ENCODE results near the gene ASF1B. TPM values are rescaled to one million over a fixed set of nuclear protein-coding genes. Genes with fewer than 3 reads are reported as not detected.

Gene ASF1B
- total RNA-seq, 4 donors from 2014 or later = 1.9 to 4.5 (median 4.4) TPM; not detected in 1

DNA sequence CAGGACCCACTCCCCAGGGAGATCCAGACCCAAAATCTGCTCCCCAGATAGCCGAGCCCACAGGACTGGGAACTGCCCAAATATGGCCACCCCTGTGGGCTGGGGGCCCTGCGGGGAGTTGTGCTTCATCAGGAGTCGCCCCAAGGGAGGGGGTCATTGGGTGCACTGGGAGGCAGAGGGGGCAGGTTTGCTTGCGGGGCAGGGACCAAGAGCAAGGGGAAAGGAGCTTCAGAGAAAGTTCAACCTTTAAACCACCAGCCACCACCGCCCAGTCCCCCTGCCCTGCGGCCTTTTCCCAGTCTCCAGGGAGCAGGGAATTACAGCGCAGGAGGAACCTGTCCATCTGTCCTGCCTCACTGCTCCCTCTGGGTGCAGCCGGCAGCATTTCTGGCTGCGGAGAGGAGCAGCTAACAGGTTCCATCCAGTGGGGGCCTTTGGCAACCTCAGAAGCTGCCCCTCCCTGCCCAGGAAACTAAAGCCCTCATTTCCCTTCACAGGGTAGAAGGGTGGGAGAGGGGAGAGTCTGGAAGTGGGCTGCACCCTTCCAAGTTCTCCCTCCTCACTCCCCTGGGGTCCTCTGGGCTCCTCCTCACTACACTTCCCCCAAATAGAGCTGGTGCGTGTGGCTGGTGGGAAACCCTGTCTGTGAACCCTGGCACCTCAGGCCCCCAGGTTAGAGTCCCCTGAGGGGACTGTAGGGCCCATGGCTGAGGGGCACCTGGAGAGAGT lies 13.8 kb upstream of the ASF1B start:
- H3K9me3 ChIP-seq = no peaks in the 10 kb centered on the region
- no peak for DNase-seq
- in situ Hi-C loops (cut with MboI; ENCODE audit: low pct_ligation_motif_present in 1 of 4, low pct_unique_long_range_greater_than_20kb in 1 of 4, low sequenced_read_pairs in 3 of 4) (no loop called here), intact Hi-C loops (cut with DNase I; ENCODE audit: low total_unique reads) (no loop called here)
- H3K4me3 ChIP-seq = peak overlapping the region in 1 of 4 donors; percentile 27
- peaks cover 19 to 31% (median 26%) of the 10 kb centered on the region in 4 donors for H3K4me1 ChIP-seq
- H3K36me3 ChIP-seq = peaks cover 0 to under 1% (median 0%) of the 10 kb centered on the region in 4 donors
- no peaks in the 10 kb centered on the region for H3K27me3 ChIP-seq
- H3K27ac ChIP-seq = peak overlapping the region; percentile 68 to 84 (median 77)
- no peak for TF ChIP-seq POLR2AphosphoS5 (IDR thresholded peaks at IDR 0.05)
- no peak for TF ChIP-seq POLR2A (IDR thresholded peaks at IDR 0.05)
- TF ChIP-seq, protein P1, sequence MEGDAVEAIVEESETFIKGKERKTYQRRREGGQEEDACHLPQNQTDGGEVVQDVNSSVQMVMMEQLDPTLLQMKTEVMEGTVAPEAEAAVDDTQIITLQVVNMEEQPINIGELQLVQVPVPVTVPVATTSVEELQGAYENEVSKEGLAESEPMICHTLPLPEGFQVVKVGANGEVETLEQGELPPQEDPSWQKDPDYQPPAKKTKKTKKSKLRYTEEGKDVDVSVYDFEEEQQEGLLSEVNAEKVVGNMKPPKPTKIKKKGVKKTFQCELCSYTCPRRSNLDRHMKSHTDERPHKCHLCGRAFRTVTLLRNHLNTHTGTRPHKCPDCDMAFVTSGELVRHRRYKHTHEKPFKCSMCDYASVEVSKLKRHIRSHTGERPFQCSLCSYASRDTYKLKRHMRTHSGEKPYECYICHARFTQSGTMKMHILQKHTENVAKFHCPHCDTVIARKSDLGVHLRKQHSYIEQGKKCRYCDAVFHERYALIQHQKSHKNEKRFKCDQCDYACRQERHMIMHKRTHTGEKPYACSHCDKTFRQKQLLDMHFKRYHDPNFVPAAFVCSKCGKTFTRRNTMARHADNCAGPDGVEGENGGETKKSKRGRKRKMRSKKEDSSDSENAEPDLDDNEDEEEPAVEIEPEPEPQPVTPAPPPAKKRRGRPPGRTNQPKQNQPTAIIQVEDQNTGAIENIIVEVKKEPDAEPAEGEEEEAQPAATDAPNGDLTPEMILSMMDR (IDR thresholded peaks at IDR 0.05) = no peak
- no peak for TF ChIP-seq EP300 (IDR thresholded peaks at IDR 0.05; ENCODE audit: low read depth)
- WGBS, 2 donors (ENCODE audit: low coverage in 1 of 2) = 17 to 70% methylated on average over 1 to 10 of the region's 10 CpGs

DNA sequence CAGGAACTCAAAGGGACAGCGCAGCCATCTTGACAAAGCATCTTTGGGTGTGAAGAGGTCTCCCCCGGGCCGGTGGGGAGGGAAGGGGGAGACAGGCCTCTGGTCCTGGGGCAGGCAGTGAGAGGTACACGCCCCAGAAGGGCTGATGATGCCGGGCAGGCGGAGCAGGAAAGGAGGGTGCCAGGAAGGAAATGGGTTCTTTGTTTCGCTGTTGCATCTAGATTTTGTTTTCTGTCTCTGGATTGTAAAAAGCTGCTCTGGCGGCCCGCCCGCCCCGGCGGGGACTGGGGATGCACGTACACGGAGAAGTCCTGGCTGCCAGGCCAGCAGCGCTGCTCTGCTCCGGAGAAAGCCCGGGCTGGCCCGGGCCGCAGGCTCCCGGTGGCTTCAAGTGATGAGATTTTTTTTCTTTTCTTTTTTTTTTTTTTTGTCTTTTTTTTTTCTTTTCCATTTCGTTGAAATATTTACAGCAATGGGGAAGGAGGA lies 13.2 kb upstream of the ASF1B start:
- WGBS, 2 donors (ENCODE audit: low coverage in 1 of 2) = 0 to 2% methylated on average over 4 to 21 of the region's 21 CpGs
- DNase-seq = peak; percentile 70
- H3K4me3 ChIP-seq = peak overlapping the region in 1 of 4 donors; percentile 27
- peaks cover 19 to 31% (median 26%) of the 10 kb centered on the region in 4 donors for H3K4me1 ChIP-seq
- in situ Hi-C loops (cut with MboI; ENCODE audit: low pct_ligation_motif_present in 1 of 4, low pct_unique_long_range_greater_than_20kb in 1 of 4, low sequenced_read_pairs in 3 of 4) (no loop called here), intact Hi-C loops (cut with DNase I; ENCODE audit: low total_unique reads) (loop anchor here (5.0 to 10.0 kb wide), 3 partner anchors 198 to 325 kb away; partner anchors contain the start of genes DDX39A and PTGER1)
- no peaks in the 10 kb centered on the region for H3K27me3 ChIP-seq
- no peak for TF ChIP-seq EP300 (IDR thresholded peaks at IDR 0.05; ENCODE audit: low read depth)
- no peak for TF ChIP-seq POLR2A (IDR thresholded peaks at IDR 0.05)
- TF ChIP-seq, protein P1 (IDR thresholded peaks at IDR 0.05) = no peak
- no peak for TF ChIP-seq POLR2AphosphoS5 (IDR thresholded peaks at IDR 0.05)
- H3K9me3 ChIP-seq = no peaks in the 10 kb centered on the region
- H3K27ac ChIP-seq = peak overlapping the region; percentile 68 to 84 (median 77)
- H3K36me3 ChIP-seq = no peaks in the 10 kb centered on the region

DNA sequence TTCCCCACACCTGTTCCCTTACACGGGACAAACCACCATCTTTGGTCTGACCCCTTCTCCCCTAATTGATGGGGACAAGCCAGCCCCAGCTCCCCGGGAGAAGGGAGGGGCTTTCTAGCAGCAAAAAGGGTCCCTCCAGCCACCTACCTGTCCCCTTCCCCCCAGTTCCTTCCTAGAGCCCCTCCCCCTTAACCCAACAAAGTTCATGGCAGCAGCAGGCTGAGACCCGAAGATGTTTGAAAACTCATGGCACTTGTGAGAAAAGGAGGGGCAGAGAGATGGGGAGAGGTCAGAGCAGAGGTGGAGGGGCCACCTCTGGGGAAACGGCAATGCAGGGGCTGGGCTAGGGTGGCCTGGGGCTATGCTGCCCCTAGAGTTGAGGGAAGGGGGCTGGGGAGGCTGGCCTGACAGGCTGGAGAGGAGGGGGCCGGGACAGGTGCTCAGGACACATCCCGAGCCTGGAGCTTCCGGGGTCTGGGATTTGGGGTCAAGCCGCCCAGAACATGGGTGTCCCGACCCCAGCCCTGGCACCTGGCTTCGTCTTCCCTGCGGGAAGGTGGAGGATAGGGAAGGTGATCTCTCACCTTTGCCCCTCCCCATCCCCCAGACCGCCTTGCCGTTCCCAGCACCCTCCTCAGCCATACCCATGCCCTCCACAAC lies 12.5 kb upstream of the ASF1B start:
- peaks cover 19 to 31% (median 26%) of the 10 kb centered on the region in 4 donors for H3K4me1 ChIP-seq
- TF ChIP-seq EP300 (IDR thresholded peaks at IDR 0.05; ENCODE audit: low read depth) (no peak), POLR2AphosphoS5 (IDR thresholded peaks at IDR 0.05) (no peak), POLR2A (IDR thresholded peaks at IDR 0.05) (no peak)
- TF ChIP-seq, protein P1 (IDR thresholded peaks at IDR 0.05) = no peak
- H3K9me3 ChIP-seq = no peaks in the 10 kb centered on the region
- intact Hi-C loops (cut with DNase I; ENCODE audit: low total_unique reads) = loop anchor here (5.0 to 10.0 kb wide), 3 partner anchors 198 to 326 kb away; partner anchors contain the start of genes DDX39A and PTGER1
- in situ Hi-C loops (cut with MboI; ENCODE audit: low pct_ligation_motif_present in 1 of 4, low pct_unique_long_range_greater_than_20kb in 1 of 4, low sequenced_read_pairs in 3 of 4) = no loop called here
- H3K36me3 ChIP-seq = no peaks in the 10 kb centered on the region
- WGBS, 2 donors (ENCODE audit: low coverage in 1 of 2) = 74% methylated on average over 13 of the region's 13 CpGs; no CpG with 5 or more reads in 1 of the 2 donors
- H3K27me3 ChIP-seq = no peaks in the 10 kb centered on the region
- DNase-seq = no peak
- H3K27ac ChIP-seq = peak overlapping the region; percentile 68 to 84 (median 77)
- H3K4me3 ChIP-seq = peak overlapping the region in 1 of 4 donors; percentile 27

All from transverse colon (tissue), 4 donors.